Measurements from ENCODE around the gene ADGRD1.
"Not testable (repeated sequence)": the region's sequence is repeated elsewhere in the genome, so short reads cannot be mapped to it uniquely, and the experiment has no call there.

- not testable (repeated sequence) for TF ChIP-seq CTCF, POLR2AphosphoS5 (IDR thresholded peaks at IDR 0.05)
Observed at GRCh38 chr12:131070668-131071067, 117.0 kb downstream of the ADGRD1 start.

All from esophagus muscularis mucosa (tissue), 3 donors.